Left lung (tissue), 10 donors: ENCODE measurements around the gene CACNA1C. TPM values are rescaled to one million over a fixed set of nuclear protein-coding genes. Genes with fewer than 3 reads are reported as not detected.

Experiments used
- ATAC-seq: fragments of 200-7000 bp; cut with Tn5 transposase; one replicate; pipeline ENCODE4 v1.9.1; 2020; ENCODE audit warnings: moderate library complexity
- DNase-seq, 4 donors: peaks; one replicate each; pipeline ENCODE4 v3.0.0-alpha.2; 2013 to 2020
- H3K27ac ChIP-seq, 2 donors: fragments of 200-600 bp; sonication (generic) in 1 of 2; one replicate each; pipeline versions ENCODE4 v1.5.0 to v1.8.0; 2020 to 2021
- H3K27me3 ChIP-seq, 2 donors: fragments of 200-600 bp; sonication (generic) in 1 of 2; one replicate each; pipeline versions ENCODE4 v1.5.0 to v1.8.0; 2020 to 2021
- H3K36me3 ChIP-seq, 2 donors: fragments of 200-600 bp; sonication (generic) in 1 of 2; one replicate each; pipeline versions ENCODE4 v1.5.0 to v1.8.0; 2020 to 2021
- H3K4me1 ChIP-seq, 2 donors: fragments of 200-600 bp; one replicate each; pipeline ENCODE4 v1.8.0; 2021
- H3K4me3 ChIP-seq, 2 donors: fragments of 200-600 bp; sonication (generic) in 1 of 2; one replicate each; pipeline versions ENCODE4 v1.5.0 to v1.8.0; 2020 to 2021; ENCODE audit warnings: mild to moderate bottlenecking in 1 of 2
- H3K9me3 ChIP-seq, 2 donors: fragments of 200-600 bp; sonication (generic) in 1 of 2; one replicate each; pipeline versions ENCODE4 v1.5.0 to v1.8.0; 2020 to 2021
- CTCF ChIP-seq, 2 donors: fragments of 200-600 bp; sonication (generic) in 1 of 2; IDR thresholded peaks; one replicate each; pipeline versions ENCODE4 v1.5.0 to v1.8.0; 2021; ENCODE audit warnings: antibody characterized with exemption in 2 of 2
- intact Hi-C, 2 donors: fragments of 100-400 bp; cut with DNase I; formaldehyde crosslinking; loops; one replicate each; pipeline versions ENCODE4 v1.11.2 to v1.14.2; 2022
- polyA plus RNA-seq, 6 donors: library from polyadenylated mRNA; unstranded; fragments of 120-200 nt; gene quantifications; one replicate each; pipeline ENCODE4 v1.2.1, GENCODE V29; 2013; ENCODE audit not compliant: insufficient read length in 6 of 6
- total RNA-seq, 2 donors: library from RNA; stranded (reverse); fragmentation: NEBNext Ultra II Directional; extraction: Animal tissue kit (Norgen Biotek cat#: 25700); gene quantifications; one replicate each; pipeline ENCODE4 v1.2.1, GENCODE V29; 2021
- donor health status: DM: no; HTN: yes; CAD: no.
- donor health status: DM: no; HTN: no; CAD: no.

The CACNA1C gene
- total and polyA plus RNA-seq, 8 donors: 11.9 to 21.9 (median 14.2) TPM

DNA sequence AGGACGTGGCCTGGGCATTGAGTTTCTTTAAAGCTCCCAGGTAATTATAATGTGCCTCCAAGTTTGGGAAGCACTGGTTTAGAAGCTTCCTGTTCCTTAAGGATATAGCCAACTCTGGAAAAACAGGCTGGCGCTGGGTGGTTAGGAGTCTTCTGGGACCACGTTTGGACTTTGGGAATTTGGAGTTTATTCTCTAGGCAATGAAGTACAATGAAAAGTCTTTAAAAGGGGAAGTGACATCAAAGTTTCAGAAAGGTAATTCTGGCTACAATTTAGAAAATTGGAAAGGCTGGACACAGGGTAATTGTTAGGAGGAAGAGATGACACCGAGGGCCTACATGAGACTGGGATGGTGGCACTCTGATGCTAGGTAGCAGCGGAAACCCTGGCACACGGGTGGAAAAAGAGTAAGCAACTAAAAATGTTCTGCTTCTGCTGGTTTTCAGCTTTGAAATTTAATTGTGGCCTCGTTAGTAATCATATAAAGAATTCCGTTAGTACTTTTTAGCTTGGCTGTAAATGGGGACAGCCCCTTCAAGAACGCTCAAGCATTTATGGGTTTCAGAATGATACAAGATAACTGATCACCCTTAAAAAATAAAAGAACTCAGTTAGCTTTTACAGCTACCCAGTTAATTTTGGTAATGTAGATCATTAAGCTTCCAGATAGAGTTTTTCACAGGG, 35.8 kb upstream of the CACNA1C start:
- TF ChIP-seq CTCF (IDR thresholded peaks at IDR 0.05): no peak
- Histone ChIP-seq H3K4me3 (no peak overlapping the region), H3K27me3 (no peaks in the 10 kb centered on the region), H3K36me3 (no peaks in the 10 kb centered on the region), H3K9me3 (no peaks in the 10 kb centered on the region), H3K27ac (no peak overlapping the region), H3K4me1 (peaks cover 0 to 4% of the 10 kb centered on the region in 2 donors)
- no peak for DNase-seq
- intact Hi-C loops: no loop called here
- ATAC-seq: no peak

DNA sequence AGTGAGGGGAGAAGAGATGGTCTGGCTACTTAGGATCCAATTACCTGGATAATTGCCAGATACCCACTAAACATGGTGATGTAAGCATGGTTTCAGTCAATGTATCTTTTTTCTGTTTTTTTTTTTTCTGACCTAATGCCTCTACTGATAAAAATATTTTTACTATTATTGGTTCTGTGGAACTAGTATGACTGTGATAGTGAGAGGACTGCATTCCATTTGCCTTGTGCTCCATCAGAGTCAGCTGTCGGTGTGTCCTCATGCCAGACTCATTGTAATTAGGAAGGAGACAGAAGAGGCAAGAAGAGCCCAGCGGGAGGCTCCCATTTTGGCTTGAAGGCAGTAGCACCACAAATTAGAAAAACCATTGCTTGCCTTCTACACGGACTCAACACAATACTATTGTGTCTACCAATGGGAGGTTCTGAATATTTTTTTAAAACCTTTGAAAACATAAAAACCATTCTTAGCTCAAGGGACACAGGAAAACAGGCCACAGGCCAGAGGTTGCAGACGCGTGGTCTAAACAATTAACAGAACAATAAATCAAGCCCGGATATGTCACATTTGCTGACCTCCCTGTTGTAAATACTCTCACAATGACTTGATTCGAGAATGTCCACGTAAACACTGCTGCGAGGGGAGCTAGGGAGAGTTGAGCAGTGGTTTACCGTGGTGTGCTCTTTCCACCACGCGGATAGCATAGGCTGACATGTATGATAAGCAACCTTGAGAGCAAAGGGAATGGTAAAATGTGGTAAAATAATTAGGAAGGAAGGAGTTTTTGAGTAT, 35.0 kb upstream of the CACNA1C start:
- Histone ChIP-seq H3K27ac (no peak overlapping the region), H3K9me3 (no peaks in the 10 kb centered on the region), H3K4me3 (no peak overlapping the region), H3K4me1 (peaks cover 0 to 4% of the 10 kb centered on the region in 2 donors), H3K36me3 (no peaks in the 10 kb centered on the region), H3K27me3 (no peaks in the 10 kb centered on the region)
- ATAC-seq (no peak), DNase-seq (no peak)
- intact Hi-C loops: no loop called here
- no peak for TF ChIP-seq CTCF (IDR thresholded peaks at IDR 0.05)

DNA sequence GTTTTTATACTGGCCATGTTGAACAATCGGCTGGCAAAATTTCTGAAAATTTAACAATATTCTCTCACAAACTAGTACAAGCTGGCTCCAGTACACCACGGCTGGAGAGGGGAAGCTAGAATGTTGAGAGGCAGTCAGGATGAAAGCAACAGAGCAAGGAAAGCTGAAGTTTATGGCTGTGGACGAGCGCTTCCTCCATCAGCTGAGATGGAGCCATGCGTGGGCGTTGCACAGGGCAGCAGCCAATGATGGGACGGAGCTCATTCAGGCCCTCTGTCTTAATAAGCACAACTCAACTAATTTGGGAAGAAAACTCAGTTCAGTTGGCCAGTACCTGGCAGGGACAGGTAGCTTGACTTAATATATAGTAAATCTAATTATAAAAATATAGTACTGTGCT, 34.4 kb upstream of the CACNA1C start:
- no peak for DNase-seq
- no peak for ATAC-seq
- no peaks in the 10 kb centered on the region for H3K27me3 ChIP-seq
- intact Hi-C loops: no loop called here
- no peaks in the 10 kb centered on the region for H3K36me3 ChIP-seq
- TF ChIP-seq CTCF (IDR thresholded peaks at IDR 0.05): no peak
- no peak overlapping the region for H3K4me3 ChIP-seq
- H3K27ac ChIP-seq: no peak overlapping the region
- H3K9me3 ChIP-seq: no peaks in the 10 kb centered on the region
- peaks cover 0 to 4% of the 10 kb centered on the region in 2 donors for H3K4me1 ChIP-seq

DNA sequence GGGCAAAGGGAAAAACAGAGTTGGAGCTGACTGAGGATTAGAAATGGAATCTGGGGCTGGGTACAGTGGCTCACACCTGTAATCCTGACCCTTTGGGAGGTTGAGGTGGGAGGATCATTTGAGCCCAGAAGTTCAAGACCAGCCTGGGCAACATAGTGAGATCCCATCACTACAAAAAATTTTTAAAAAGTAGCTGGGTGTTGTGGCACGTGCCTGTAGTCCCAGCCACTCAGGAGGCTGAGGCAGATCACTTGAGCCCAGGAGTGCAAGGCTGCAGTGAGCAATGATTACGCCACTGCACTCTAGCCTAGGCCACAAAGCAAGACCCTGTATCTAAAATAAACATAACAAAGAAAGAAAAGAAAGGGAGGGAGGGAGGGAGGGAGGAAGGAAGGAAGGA, 33.7 kb upstream of the CACNA1C start:
- Histone ChIP-seq H3K36me3 (no peaks in the 10 kb centered on the region), H3K27me3 (no peaks in the 10 kb centered on the region), H3K4me1 (no peaks in the 10 kb centered on the region), H3K9me3 (no peaks in the 10 kb centered on the region), H3K4me3 (no peak overlapping the region), H3K27ac (no peak overlapping the region)
- ATAC-seq (no peak), DNase-seq (no peak)
- intact Hi-C loops: no loop called here
- TF ChIP-seq CTCF (IDR thresholded peaks at IDR 0.05): no peak

DNA sequence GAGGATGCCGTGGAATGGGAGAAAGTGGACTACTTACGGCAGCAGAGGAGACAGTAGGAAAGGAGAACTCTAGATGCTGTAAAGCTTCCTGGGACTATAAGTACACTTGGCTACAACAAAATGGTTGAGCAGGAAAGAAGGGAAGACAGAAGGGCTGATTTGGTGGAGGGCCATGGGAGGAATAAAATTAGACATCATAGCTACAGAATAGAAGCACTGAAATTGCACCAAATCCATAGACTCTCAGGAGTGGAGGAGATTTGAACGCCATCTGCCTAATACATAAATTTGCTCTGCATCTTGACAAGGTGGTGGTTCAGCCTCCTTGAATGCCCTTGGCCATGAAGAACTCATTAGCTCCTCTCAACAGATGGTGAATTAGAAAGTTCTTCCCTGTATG, 32.3 kb upstream of the CACNA1C start:
- ATAC-seq: no peak
- intact Hi-C loops: no loop called here
- no peak overlapping the region for H3K4me3 ChIP-seq
- no peaks in the 10 kb centered on the region for H3K9me3 ChIP-seq
- no peaks in the 10 kb centered on the region for H3K36me3 ChIP-seq
- no peak for DNase-seq
- no peak for TF ChIP-seq CTCF (IDR thresholded peaks at IDR 0.05)
- no peaks in the 10 kb centered on the region for H3K27me3 ChIP-seq
- H3K27ac ChIP-seq: no peak overlapping the region
- no peaks in the 10 kb centered on the region for H3K4me1 ChIP-seq
